GM18505 (cell line): ENCODE measurements around the gene SEPSECS.
A peak's percentile ranks its signal among the peaks of the same experiment; 100 is the strongest.

Experiments used
- ATAC-seq: cut with Tn5 transposase; IDR thresholded peaks from one replicate; pipeline ENCODE4 v1.9.1; 2021; ENCODE audit not compliant: unreplicated experiment
- POLR2A ChIP-seq: IDR thresholded peaks from 4 replicates; pipeline ENCODE4 v1.6.1; 2011; ENCODE audit warnings: borderline replicate concordance; ENCODE audit not compliant: insufficient read depth, insufficient read length; ENCODE audit errors: extremely low read depth

The SEPSECS gene

DNA sequence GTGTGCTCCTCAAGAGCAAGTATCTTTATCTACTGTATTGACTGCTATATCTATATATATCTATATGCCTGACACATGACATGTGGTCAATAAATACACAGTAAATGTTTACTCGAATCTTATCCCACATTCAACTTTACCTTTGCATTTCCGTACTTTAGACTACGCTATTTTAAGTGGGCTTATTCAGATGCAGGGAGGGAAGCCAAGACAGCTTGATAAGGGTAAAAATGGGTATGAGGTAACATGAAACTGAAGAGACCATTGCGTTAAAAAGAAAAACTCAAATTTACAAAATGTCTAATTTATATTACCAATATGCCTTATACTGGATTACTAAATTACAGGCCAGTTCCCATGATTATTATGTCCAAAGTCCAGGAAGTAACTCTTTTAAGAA is 17.8 kb downstream of the SEPSECS start:
- TF ChIP-seq POLR2A = no peak

GRCh38 chr4:25141592-25141991 is 18.7 kb downstream of the SEPSECS start:
- no peak for TF ChIP-seq POLR2A
- no peak for ATAC-seq

More for the DNA sequence above, 17.8 kb downstream of the SEPSECS start:
- ATAC-seq = no peak

- ATAC-seq = no peak
- no peak for TF ChIP-seq POLR2A
Measured at GRCh38 chr4:25133132-25133531, 27.1 kb downstream of the SEPSECS start.

DNA sequence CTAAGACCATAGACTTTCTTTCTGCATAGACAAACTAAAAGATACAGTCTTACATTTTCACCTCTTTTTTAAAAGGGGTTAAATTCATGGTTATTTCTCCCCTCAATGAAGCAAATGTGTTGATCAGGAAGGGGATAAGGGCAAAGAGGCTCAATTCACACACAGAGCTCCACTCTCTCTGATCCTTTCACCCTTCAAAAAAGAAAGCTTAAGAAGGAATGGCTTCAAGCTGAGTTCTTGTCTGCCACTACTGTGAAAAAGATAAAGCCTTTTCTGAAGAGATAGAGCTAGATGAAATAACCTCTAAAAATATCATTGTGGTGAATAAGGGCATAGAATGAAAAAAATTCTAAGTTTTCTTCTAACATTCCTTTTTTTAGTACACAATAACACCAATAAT is 28.3 kb downstream of the SEPSECS start:
- no peak for TF ChIP-seq POLR2A
- no peak for ATAC-seq

DNA sequence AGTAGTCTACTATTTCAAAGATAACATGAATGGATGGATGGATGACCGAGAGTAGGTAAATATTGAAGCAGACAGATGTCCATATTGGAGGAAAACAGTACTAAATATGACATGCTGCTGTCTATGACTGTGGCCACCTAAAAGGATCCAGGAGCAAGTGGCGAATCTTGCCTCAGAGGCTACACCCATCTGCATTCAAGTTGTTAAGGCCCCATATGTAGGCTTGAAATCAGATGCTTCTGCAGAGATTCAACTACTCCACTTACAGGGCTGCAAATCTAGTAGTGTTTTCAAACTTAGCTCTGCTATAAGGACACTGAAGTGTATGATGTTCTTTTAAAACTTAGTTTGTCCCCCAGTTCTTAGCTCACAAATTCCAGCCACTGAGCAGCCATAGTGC is 28.9 kb downstream of the SEPSECS start:
- TF ChIP-seq POLR2A = no peak
- ATAC-seq = no peak

DNA sequence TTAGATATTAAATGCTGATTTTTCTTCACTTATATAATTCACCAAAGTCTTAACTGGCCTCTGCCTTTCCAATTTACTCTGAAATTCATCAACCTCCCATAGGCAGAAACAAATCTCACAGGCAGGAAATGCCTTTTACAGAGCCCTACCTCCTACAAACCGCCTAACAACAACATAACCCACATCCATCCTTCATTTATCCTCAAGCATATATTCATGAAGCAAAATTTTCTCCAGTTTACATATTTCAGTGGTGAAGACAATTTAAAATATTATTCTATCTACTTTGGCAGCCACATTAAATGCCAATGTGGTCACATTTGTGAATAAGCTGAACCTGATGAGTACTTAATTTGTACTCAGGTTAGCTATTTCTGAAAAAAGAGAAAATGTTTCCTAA is 30.3 kb downstream of the SEPSECS start:
- no peak for TF ChIP-seq POLR2A
- no peak for ATAC-seq

DNA sequence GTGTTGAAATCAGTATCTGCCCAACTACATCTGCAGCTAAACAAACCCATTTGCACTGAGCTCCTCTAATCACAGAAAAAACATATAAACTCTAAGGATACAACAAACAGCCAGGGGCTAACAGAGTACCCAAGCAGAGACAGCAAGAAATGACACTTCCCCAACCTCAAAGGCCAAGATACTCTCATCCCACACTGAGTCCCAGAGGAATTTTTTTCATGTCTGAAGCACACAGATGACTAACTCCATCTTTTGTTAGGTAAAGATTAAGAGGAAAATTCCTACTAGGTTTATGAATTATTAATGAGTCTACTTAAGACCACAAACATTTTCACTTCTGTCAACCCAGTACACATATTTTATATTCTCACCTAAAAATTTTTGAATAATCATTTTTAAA is 31.6 kb downstream of the SEPSECS start:
- ATAC-seq = no peak
- no peak for TF ChIP-seq POLR2A

DNA sequence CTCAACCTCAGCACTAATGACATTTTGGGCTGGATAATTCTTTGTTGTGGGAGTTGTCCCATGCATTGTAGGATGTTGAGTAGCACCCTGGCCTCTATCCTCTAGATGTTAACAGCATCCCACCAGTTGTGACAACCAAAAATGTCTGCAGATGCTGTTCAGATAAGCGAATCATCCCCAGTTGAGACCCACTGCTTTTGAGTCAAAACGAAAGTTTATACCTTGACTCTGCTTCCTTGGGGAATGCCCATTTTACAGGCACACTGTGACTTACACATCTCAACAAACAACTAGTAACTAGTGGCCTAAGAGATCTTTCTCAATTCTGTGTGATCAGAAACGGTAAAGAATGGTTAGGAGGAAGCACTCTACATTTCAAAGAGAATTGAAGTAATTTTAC is 37.0 kb downstream of the SEPSECS start:
- no peak for TF ChIP-seq POLR2A
- peak; percentile 96 for ATAC-seq

- no peak for ATAC-seq
Measured at GRCh38 chr4:25120146-25120940, 39.9 kb downstream of the SEPSECS start.

DNA sequence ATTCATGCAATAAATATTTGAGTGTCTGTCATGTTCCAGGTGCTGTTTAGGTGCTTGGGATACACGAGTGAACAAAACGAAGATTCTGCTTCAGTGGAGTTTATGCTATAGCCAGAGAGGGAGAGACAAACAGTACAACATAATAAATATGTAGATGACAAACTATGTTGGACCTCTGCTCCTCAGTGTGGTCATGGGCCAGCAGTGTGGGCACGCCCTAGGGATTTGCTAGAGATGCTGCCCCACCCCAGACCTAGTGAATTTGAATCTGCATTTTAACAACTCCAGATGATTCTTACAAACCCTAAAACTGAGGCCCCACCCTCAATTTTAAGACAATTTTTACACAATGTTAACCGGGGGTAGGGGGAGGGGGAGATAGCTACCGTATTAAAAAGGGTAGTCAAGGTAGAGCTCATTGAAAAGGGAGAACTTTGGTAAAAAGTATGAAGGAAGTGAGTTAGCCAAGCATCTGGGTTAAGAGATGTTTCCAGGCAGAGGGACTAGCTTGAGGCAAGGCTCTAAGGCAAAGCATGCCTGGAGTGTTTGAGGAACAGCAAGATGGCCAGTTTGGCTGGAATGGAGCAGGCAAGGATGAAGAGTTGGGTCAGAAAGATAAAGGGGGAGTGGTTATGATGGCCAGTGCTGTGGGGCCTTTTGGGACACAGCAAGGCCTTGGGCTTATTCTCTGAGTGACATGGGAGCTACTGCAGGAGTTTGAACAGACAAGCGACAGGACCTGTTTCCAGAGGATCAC is 42.4 kb downstream of the SEPSECS start:
- ATAC-seq = no peak
- TF ChIP-seq POLR2A = no peak

More at GRCh38 chr4:25120146-25120940, 39.9 kb downstream of the SEPSECS start:
- TF ChIP-seq POLR2A = no peak

GRCh38 chr4:25117274-25117673 is 43.0 kb downstream of the SEPSECS start:
- no peak for TF ChIP-seq POLR2A
- ATAC-seq = no peak

- ATAC-seq = no peak
- no peak for TF ChIP-seq POLR2A
Measured at GRCh38 chr4:25113915-25114904, 46.0 kb downstream of the SEPSECS start.

DNA sequence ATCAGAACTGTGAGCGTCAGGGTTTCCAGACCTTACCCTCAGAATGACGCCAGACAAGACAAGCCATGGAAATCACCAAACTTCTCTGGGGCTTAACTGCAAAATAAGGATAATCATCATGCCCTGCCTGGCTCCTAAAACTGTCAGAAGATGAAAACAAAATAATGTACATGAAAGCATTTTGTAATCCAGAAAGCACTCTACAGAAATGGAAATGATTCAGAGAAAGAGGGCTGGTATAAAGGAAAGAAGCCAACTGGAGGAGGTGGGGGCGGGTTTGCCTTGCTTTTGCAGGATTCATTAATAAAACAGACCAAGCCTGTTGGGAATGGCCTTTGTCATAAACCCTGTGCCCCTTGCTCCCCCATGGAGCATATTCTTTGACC is 47.3 kb downstream of the SEPSECS start:
- TF ChIP-seq POLR2A = no peak
- ATAC-seq = no peak
